Left lung (tissue), 10 donors: ENCODE data around the gene DIRAS1. TPM values are rescaled to one million over a fixed set of nuclear protein-coding genes. Genes with fewer than 3 reads are reported as not detected.

Experiments used
- ATAC-seq: fragments of 200-7000 bp; cut with Tn5 transposase; one replicate; pipeline ENCODE4 v1.9.1; 2020; ENCODE audit warnings: moderate library complexity
- DNase-seq, 4 donors: peaks; one replicate each; pipeline ENCODE4 v3.0.0-alpha.2; 2013 to 2020
- H3K27ac ChIP-seq, 2 donors: fragments of 200-600 bp; sonication (generic) in 1 of 2; one replicate each; pipeline versions ENCODE4 v1.5.0 to v1.8.0; 2020 to 2021
- H3K27me3 ChIP-seq, 2 donors: fragments of 200-600 bp; sonication (generic) in 1 of 2; one replicate each; pipeline versions ENCODE4 v1.5.0 to v1.8.0; 2020 to 2021
- H3K36me3 ChIP-seq, 2 donors: fragments of 200-600 bp; sonication (generic) in 1 of 2; one replicate each; pipeline versions ENCODE4 v1.5.0 to v1.8.0; 2020 to 2021
- H3K4me1 ChIP-seq, 2 donors: fragments of 200-600 bp; one replicate each; pipeline ENCODE4 v1.8.0; 2021
- H3K4me3 ChIP-seq, 2 donors: fragments of 200-600 bp; sonication (generic) in 1 of 2; one replicate each; pipeline versions ENCODE4 v1.5.0 to v1.8.0; 2020 to 2021; ENCODE audit warnings: mild to moderate bottlenecking in 1 of 2
- H3K9me3 ChIP-seq, 2 donors: fragments of 200-600 bp; sonication (generic) in 1 of 2; one replicate each; pipeline versions ENCODE4 v1.5.0 to v1.8.0; 2020 to 2021
- CTCF ChIP-seq, 2 donors: fragments of 200-600 bp; sonication (generic) in 1 of 2; IDR thresholded peaks; one replicate each; pipeline versions ENCODE4 v1.5.0 to v1.8.0; 2021; ENCODE audit warnings: antibody characterized with exemption in 2 of 2
- intact Hi-C, 2 donors: fragments of 100-400 bp; cut with DNase I; formaldehyde crosslinking; loops; one replicate each; pipeline versions ENCODE4 v1.11.2 to v1.14.2; 2022
- polyA plus RNA-seq, 6 donors: library from polyadenylated mRNA; unstranded; fragments of 120-200 nt; gene quantifications; one replicate each; pipeline ENCODE4 v1.2.1, GENCODE V29; 2013; ENCODE audit not compliant: insufficient read length in 6 of 6
- total RNA-seq, 2 donors: library from RNA; stranded (reverse); fragmentation: NEBNext Ultra II Directional; extraction: Animal tissue kit (Norgen Biotek cat#: 25700); gene quantifications; one replicate each; pipeline ENCODE4 v1.2.1, GENCODE V29; 2021
- donor health status: DM: no; HTN: yes; CAD: no.
- donor health status: DM: no; HTN: no; CAD: no.

Gene DIRAS1
- total and polyA plus RNA-seq, 8 donors, result 0.71 to 4.1 (median 1.5) TPM

- Histone ChIP-seq H3K9me3 (peaks cover 0 to 1% of the 10 kb centered on the region in 2 donors), H3K4me1 (peaks cover 0 to 3% of the 10 kb centered on the region in 2 donors), H3K36me3 (peaks cover 0 to 48% of the 10 kb centered on the region in 2 donors), H3K4me3 (no peak overlapping the region), H3K27me3 (peaks cover 0 to 21% of the 10 kb centered on the region in 2 donors), H3K27ac (no peak overlapping the region)
- ATAC-seq (no peak), DNase-seq (no peak)
- TF ChIP-seq CTCF (IDR thresholded peaks at IDR 0.05), result no peak
- intact Hi-C loops, result no loop called here
Measured at GRCh38 chr19:2731181-2731995, 10.2 kb upstream of the DIRAS1 start.

DNA sequence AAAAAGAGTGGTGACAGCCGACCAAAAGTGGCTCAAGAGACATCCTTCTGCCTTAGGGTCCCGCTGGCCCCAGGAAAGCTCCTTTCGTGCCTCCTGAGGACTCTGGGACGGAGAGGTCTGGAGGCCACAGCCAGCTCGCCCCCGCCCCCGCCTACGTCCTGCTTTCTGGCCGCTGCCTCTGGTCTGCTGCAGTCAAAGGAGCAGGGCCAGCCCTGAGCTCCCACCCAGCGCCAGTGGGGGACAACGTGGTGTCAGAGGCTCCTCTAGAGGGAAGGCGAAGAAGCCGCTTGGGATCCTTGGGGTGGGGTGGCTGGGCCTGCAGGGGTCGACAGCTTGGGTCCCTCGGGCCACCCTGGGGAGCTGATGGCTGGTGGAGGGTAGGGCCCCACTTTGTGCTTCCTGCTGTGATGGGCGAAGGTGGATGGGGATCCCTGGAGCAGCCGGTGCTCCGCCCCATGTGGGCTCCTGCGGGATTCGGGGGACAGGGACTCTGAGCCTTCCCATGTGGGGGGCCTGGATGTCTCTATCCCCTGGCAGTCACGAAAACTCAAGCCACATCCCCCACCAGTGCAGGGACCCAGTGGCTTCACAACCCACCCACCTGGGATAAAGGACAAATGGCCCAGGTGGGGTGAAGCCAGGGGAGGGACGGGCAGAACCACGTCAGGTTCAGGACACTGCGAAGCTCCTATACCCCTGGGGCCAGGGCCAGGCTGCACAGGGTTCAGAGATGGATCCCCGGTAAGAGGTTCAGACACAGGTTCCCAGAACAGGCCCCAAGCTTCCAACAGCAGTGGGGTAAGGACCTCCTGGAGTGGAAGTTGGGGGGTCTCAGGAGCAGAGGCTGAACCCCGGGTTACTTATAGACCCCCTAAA lies 9.0 kb upstream of the DIRAS1 start:
- no peak for TF ChIP-seq CTCF (IDR thresholded peaks at IDR 0.05)
- Histone ChIP-seq H3K4me3 (no peak overlapping the region), H3K4me1 (peaks cover 0 to 3% of the 10 kb centered on the region in 2 donors), H3K9me3 (no peaks in the 10 kb centered on the region), H3K36me3 (peaks cover 0 to 36% of the 10 kb centered on the region in 2 donors), H3K27me3 (peaks cover 0 to 33% of the 10 kb centered on the region in 2 donors), H3K27ac (no peak overlapping the region)
- DNase-seq (no peak), ATAC-seq (no peak)
- intact Hi-C loops, result no loop called here

- Histone ChIP-seq H3K27ac (no peak overlapping the region), H3K4me1 (peaks cover 0 to 3% of the 10 kb centered on the region in 2 donors), H3K36me3 (peaks cover 0 to 23% of the 10 kb centered on the region in 2 donors), H3K27me3 (peaks cover 0 to 43% of the 10 kb centered on the region in 2 donors), H3K4me3 (no peak overlapping the region), H3K9me3 (no peaks in the 10 kb centered on the region)
- DNase-seq (no peak), ATAC-seq (no peak)
- intact Hi-C loops, result no loop called here
- TF ChIP-seq CTCF (IDR thresholded peaks at IDR 0.05), result no peak
Measured at GRCh38 chr19:2728783-2729387, 7.7 kb upstream of the DIRAS1 start.

GRCh38 chr19:2727640-2727944 lies 6.4 kb upstream of the DIRAS1 start:
- Histone ChIP-seq H3K4me3 (no peak overlapping the region), H3K36me3 (peaks cover 0 to 10% of the 10 kb centered on the region in 2 donors), H3K9me3 (no peaks in the 10 kb centered on the region), H3K27me3 (peaks cover 0 to 56% of the 10 kb centered on the region in 2 donors), H3K4me1 (peaks cover 0 to 3% of the 10 kb centered on the region in 2 donors), H3K27ac (no peak overlapping the region)
- TF ChIP-seq CTCF (IDR thresholded peaks at IDR 0.05), result no peak
- no peak for DNase-seq
- intact Hi-C loops, result no loop called here
- no peak for ATAC-seq
